Astrocyte of the cerebellum (primary cell): ENCODE results near the gene R3HCC1L.
A peak's percentile ranks its signal among the peaks of the same experiment; 100 is the strongest.

Source experiments
- DNase-seq: peaks from one replicate; pipeline ENCODE4 v3.0.0-alpha.2; 2011; ENCODE audit warnings: low read depth
- H3K4me3 ChIP-seq: 2 replicates; pipeline ENCODE4 v1.5.1; 2011; ENCODE audit warnings: mild to moderate bottlenecking, low read depth, low read length, moderate library complexity
- CTCF ChIP-seq: IDR thresholded peaks from 2 replicates; pipeline ENCODE4 v1.5.1; 2012; ENCODE audit warnings: low read length, low read depth, moderate library complexity, mild to moderate bottlenecking; ENCODE audit errors: missing control alignments
- in situ Hi-C: cut with HindIII; loops from 2 replicates; pipeline ENCODE4 v1.10.0; 2017; ENCODE audit warnings: low sequenced_read_pairs

The R3HCC1L gene

GRCh38 chr10:98134431-98135221 is at the start of gene R3HCC1L:
TSS of gene R3HCC1L (plus strand) at chr10:98134657. CDS start at chr10:98208115, 73,458 bp downstream.
- no peak for TF ChIP-seq CTCF

GRCh38 chr10:98085238-98085637 is 49.2 kb upstream of the R3HCC1L start:
- in situ Hi-C loops = no loop called here
- no peak overlapping the region for H3K4me3 ChIP-seq
- TF ChIP-seq CTCF = no peak
- DNase-seq = no peak

More at GRCh38 chr10:98134431-98135221, at the start of gene R3HCC1L:
- H3K4me3 ChIP-seq = peak within 1 kb of the TSS; percentile 99
- in situ Hi-C loops = loop anchor here (5.0 kb wide), 1 partner anchor 38 kb away; no protein-coding TSS in a partner anchor
- DNase-seq = peak; percentile 36

GRCh38 chr10:98086837-98087708 is 47.4 kb upstream of the R3HCC1L start:
- in situ Hi-C loops = no loop called here
- H3K4me3 ChIP-seq = no peak overlapping the region
- no peak for DNase-seq
- no peak for TF ChIP-seq CTCF

- in situ Hi-C loops = no loop called here
- H3K4me3 ChIP-seq = no peak overlapping the region
- TF ChIP-seq CTCF = no peak
- no peak for DNase-seq
Measured at GRCh38 chr10:98088186-98088971, 46.1 kb upstream of the R3HCC1L start.

GRCh38 chr10:98090822-98091221 is 43.6 kb upstream of the R3HCC1L start:
- in situ Hi-C loops = no loop called here
- no peak for TF ChIP-seq CTCF
- DNase-seq = no peak
- no peak overlapping the region for H3K4me3 ChIP-seq

- DNase-seq = no peak
- in situ Hi-C loops = no loop called here
- no peak overlapping the region for H3K4me3 ChIP-seq
- TF ChIP-seq CTCF = no peak
Measured at GRCh38 chr10:98096316-98096715, 38.1 kb upstream of the R3HCC1L start.
